ENCODE results near the gene PITPNM2.

DNA sequence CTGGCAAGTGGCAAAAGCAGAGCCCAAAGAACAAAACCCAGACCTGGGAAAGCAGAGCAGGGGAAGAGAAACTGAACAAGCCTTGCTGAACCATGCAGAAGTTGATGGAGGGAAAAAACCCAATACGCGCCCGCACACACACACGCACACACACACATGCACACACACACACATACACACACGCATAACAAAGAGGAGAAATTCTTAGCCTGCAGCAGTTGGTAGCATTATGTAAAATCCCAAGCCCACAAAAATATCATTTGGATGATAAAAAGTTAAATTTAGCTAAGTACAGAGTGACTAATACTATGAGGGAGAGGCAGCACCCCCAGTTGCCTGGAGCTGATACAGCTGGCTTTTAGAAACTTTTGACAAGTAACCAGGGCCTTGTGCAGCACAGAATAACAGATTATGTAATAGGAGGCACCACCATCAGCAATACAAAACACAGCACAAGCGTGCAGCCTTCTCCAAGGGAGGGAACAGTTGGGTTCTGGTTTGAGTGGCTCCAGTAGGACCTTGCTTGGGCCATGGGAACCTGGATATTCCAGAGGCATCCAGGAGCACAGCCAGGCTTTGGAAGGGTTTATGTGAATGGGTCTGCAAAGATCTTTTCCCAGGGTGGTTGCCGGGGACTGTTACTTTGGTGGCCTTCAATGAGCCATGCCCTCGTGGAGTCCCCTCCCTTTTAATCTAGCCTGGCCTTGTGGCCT, 35.3 kb downstream of the PITPNM2 start:
- no peak for TF ChIP-seq CTCF (IDR thresholded peaks at IDR 0.05)
- no peak for TF ChIP-seq POLR2A (IDR thresholded peaks at IDR 0.05)
